ELF-1 (cell line): ENCODE measurements around the gene ATP2B3.

ENCODE experiments used
- DNase-seq: peaks from one replicate; pipeline ENCODE4 v3.0.0-alpha.2; 2016; ENCODE audit warnings: low read depth, low spot score

ATP2B3 gene

DNA sequence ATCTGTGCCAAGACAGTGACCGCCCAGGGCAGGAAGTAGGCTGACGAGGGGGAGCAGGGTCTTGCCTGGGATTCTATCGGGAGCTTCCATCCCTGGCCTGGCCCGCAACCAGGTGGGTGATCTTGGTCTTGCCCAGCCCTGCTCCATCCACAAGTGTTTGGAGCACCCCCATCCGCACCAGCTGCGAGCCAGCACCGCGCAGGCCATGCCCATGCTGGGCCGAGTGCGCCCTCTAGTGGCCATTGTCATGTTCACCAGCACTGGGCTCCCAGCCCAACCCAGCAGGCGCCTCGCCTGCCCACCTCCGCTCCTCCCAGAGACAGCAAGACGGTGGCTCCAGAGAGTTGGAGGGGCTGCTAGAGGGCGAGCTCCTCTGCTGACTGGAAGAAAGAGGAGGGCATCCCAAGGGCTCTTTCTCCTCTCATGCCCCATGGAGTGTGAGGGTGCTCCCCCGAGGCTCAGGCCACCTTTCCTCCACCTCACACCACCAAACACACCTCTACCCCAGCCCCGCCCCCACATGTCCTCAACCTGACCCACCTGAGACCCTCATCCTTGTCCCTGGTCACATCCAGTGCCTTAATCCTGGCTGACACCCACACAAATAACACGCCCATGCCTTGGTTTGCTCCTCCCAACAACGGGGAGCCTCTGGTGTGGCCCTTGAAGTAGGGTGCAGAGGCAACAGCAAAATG, 9.8 kb upstream of the ATP2B3 start:
- peak; percentile 93 for DNase-seq

DNA sequence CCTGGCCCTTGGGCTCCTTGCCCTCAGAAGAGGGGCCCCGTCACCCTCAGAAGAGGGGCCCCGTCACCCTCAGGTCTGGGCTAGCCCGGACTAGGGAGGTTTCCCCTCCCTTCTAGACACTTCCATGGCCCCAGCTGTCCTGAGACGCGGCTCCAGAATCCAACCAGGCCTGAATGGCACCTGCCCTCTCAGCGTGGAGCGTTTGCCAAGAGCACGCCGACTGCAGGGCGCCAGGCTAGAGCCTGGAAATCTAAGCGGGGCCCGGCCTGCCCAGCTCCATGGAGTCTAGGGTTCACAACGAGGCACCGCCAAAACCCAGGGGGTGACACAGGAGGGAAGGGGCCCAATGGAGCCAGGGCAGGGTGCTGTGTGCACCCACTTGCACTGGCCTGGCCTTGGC, 7.8 kb upstream of the ATP2B3 start:
- no peak for DNase-seq

DNA sequence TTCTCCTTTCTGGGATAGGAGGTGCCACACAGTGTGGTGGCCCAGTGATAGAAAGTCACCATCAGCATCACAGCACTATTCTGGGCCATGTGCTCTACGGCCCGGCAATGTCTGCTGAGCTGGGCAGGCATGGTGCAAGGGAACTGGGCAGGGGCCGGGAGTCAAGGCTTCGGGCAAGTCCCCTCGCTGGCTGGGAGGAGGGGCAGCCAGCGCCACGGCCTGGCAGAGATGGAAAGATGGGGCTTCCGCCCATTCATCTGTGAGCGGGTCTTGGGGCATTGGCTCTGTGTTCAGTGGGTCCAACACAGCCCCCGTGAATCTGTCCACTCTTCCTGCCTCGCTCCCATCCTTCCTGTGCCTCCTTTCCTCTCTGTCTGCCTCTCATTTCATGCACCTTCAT, 7.1 kb upstream of the ATP2B3 start:
- DNase-seq = no peak

DNA sequence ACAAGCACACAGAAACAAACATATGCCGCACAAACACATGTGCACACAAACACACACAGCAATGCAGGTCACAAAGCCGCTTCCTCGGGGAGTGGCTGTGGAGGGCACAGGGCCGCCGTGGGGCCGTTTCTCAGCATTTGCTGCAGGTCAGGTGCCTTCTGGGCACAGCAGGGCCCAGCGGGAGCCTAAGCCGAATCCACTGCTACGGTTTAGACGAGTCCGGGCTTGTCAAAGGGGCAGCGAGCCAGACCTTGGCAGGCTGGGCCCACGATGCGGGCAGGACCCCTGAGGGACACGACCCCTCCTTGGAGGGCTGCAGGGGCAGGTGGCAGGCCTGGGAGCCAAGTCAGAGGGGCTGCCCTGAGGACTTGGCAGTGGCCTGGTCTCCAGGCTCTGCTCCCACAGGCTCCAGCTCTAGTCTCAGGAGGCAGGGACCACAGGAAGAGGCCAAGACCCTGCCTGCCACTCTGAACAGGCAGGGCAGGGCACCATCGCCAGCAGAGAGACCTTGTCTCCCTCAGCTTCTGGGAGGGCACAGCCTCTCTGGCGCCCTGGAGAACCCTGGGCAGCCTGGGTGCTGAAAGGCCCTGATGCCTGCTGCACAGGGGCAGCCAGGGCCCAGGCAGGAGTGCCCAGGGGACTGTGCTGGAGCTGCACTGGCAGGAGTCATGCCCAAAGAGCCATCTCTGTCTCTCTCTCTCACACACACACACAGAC, 5.5 kb upstream of the ATP2B3 start:
- no peak for DNase-seq

DNA sequence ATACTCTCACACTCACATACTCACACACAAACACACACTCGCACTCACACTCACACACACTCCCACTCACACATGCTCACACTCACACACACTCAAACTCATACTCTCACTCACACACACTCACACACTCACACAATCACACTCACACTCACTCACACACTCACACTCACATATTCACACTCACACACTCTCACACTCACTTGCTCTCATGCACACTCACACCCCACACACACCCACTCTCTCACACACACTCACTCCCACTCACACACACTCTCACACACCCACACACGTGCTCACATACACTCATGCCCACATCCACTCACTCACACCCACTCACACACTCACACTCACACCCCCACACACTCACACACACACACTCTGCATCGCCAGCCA, 4.9 kb upstream of the ATP2B3 start:
- no peak for DNase-seq

DNA sequence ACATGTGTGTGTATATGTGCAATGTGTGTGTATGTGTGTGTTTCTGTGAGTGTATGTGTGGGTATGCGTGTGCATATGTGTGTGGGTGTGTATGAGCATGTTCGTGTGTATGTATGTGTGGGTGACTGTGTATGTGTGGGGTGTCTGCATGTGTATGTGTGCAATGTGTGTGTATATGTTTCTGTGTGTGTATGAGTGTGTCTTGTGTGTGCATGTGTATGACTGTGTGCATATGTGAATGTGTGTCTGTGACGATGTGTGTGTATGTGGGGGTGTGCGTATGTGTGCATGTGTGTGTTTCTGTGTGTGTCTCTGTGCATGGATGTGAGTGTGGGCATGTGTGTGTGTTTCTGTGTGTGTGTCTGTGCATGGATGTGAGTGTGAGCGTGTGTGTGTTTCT, 4.2 kb upstream of the ATP2B3 start:
- no peak for DNase-seq

DNA sequence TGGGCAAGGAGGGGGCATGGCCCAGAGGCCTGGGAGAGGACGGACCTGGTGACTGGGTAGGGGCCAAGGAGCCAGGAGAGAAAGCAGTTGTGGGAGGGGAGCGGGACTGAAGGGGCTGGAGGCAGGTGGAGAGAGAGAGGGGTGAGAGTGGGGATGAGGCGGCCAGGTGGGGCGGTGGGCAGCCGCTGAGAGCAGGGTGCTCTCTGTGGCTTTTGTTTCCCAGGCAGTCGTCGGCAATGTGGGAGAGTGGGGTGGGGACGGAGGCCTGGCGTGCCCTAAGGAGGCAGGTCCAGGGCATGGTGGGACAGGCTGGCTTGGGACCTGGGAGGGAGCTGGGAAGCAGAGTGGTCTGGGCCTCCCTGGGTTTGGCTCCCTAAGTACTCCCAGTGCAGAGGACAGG, 3.2 kb upstream of the ATP2B3 start:
- no peak for DNase-seq

DNA sequence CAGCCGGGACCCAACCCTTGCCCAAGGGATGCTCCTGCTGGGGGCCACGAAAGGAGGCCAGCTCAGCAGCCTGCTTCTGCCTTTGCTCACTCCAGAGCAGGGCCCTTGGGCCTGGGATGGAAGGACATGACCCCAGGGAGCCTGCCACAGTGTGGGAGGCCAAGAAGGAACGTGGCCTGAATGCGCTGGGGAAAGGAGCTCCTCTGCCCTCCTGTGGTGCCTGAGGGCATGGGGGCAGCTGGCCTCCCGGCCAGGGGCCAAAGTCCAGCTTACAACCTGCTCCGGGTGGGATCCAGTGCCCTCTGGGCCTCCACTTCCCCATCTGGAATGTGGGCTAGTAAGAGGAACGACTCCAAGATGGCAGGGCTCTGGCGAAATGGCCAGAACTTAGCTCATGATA, 2.0 kb upstream of the ATP2B3 start:
- DNase-seq = no peak

DNA sequence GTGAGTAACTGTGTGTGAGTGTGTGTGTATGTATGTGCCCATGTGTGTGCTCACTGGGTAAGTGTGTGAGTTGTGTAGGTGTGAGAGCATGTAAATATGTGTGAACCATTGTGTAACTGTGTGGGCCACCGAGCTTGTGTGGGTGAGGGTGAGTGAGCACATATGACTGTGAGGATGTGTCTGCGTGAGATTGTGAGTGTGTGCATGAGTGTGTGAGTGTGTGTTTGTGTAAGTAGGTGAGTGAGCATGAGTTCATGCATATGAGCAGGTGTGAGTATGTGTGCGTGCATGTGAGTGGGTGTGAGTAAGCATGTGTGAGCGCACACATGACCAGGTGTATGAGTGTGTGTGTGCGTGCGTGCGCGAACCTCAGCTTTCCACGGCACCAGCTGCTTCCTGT, 1.4 kb upstream of the ATP2B3 start:
- no peak for DNase-seq

DNA sequence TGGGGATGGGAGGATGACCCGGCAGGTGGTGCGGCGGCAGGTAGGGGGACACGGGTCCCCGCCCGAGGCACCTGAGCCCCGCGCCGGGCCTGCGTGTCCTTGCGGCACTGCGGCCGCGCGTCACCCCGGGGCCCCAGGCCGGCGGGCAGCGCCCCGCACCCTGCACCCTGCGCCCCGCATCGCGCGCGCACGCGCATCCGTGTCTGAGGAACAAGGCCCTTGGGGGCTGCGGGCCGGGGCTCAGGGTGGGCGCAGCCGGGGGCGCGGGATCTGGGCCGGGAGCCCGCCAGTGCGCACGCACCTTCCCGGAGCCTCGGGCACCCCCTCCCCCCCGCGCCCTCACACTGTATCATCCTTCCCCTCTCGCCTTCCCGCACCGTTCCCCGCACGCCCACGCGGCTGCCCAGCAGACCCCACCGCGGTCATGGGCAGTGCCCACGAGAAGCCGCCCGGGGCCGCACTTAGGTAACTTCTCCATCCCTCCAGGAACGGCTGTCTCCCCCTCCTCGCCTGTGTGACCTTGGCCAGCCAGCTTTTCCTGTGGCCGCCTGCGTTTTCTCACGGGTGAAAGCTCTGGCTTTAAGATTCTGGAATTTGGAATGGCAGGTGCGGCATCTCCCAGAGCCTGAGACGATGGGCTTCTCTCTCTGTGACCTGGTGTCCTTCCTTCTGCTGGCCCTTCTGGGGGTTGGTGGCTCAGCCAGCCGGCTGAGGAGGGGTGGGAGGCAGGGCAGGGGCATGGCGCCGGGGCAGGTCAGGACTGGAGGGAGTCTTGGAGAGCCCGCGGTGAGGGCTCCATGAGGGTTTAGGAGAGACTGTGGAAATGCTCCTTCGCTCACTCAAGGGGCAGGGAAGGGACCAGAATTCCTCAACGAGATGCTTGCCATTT, 748 bp downstream of the ATP2B3 start:
- no peak for DNase-seq

DNA sequence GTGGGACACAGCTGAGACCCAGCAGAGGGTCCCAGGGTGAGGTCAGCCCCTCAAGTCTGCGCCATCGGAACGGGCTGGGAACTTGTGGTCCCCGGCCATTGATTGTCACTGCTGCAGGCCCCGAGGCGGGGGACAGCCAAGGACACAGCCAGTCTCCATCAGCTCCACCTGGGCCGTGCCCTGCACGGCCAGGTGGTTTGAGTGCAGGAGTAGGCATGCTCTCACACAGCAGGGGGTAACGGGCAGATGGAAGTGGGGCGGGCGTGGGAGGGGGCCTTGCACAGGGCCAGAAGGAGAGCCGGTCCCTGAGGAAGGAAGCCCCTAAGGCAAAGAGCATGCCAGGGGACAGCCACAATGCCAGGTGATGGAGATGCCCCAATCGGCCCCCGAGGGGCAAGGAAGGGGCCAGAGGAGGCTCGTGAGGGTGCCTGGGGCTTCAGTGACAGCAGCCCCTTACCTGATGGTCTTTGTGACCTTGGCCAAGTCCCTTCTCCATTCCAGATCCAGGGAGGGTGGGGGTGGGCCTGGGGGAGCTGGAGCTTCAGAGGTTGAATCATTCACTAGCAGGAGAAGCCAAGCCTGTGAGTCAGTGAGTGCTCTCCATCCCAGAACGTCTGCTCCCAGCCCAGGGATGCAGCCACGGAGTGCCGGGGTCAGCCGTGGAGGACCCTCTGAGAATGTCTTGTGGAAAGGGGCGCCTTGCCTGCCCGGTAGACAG, 2.3 kb downstream of the ATP2B3 start:
- no peak for DNase-seq

DNA sequence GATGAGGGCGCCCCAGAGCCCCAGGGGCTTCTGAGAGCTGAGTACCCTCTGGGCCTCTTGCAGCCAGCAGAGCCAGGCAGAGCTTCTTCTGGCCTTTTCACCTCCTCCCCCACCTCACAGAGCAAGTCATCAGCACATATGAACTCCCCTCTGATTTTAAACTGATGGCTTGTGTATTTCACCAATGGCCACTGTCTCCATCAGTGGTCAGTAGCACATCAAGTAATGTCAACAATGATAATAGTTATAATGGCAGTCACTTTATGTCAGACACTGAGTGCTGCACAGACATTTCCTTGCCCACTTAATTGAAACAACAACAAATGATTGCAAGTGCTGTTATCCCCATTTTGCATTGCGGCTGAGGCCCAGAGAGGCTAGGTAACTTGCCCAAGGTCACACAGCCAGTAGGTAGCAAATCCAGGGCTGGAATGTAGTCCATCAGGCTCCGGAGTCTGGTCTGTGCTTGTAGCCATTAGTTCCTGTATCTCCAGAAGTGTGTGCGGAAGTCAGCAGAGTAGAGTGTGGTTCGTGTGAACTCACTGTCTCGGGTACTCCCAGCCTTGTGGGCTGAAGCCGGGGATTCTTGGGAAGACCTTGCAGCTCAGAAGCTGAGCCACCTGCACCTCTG, 3.0 kb downstream of the ATP2B3 start:
- no peak for DNase-seq

DNA sequence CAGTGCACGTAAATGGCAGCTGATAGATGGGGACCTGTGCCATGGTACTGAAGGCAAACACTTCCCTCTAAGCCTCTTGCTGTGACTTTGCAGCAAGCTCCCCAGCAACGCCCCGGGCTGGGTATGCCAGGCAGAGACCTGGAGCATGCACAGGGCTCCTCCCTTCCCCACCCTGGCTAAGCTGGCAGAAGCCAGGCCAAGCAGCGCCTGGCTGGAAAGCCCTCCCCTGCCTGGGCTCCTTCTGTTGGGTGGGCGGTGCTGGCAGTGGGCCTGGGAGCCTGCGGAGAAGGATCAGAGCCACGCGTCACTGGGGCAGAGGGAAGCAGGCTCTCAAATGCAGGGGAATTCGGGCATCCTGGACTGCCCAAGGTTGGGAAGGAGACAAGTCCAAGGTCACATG, 3.6 kb downstream of the ATP2B3 start:
- no peak for DNase-seq

DNA sequence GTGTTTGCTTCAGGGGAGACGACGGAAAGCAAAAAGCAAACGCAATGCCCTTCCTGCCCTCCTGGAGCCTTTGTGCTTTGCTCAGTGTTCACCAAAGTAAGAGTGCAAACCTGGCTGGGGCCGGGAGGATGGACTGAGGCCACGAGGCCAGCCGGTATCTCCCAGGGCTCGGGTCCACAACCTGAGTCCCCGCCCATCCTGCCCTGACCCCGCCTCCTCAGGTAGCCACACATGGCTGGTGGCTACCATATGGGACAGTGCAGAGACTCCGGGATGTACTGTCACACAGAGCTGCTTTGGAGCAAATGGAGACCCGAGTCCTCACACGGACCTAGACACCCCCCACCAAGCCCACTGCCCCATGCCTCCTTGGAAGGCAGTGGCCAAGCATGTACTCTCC, 4.8 kb downstream of the ATP2B3 start:
- no peak for DNase-seq

DNA sequence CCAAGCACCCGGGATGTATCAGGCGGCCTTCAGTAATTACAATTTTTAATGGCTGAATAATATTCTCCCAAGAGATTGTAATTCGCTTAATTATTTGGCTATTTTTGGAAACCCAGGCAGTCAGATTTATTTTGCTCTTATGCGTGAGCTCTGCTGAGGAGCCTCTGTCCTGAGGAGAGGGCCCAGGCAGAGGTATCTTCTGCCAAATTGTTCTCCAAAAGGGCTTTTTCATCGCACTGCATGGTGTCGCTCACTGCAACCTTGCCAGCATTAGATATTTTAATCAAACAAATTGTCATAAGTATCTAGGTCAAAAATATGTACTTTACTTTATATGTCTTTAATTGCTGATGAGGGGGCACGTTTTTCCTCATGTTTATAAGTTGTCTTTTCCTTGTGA, 5.8 kb downstream of the ATP2B3 start:
- no peak for DNase-seq

DNA sequence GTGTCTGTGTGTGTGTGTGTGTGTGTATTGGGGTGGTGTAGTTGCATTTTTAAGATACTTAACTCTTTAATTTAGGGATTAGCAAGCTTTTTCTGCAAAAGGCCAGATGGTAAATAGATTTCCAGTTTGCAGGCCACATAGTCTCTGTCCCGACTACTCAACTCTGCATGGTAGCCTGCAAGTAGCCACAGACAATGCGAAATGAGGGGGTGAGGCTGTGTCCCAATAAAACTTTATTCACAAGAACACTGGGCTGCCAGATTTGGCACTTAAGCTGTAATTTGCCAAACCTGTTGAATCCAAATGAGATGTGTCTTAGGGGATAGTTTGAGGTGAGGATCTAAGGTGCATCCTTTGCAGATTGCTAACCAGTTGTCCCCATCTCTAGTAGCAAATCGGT, 6.8 kb downstream of the ATP2B3 start:
- no peak for DNase-seq

DNA sequence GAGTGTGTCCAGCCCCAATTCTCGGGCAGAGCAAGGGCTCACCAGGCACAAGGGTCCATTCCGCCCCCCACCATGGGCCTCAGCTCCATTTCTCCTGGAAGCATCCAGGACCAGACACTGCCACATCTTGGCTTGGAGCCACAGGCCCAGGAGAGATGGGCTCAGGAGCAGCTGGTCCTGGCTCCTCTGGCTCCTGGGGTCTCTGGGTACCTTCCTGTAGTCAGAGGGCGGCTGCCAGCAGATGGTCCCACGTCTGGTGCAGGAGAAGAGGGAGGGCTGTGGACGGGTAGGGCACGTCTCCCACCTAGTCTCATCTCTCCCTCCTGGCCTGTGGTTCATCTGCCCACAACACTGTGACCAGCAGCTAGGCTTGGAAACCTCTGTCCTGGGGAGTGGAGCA, 8.0 kb downstream of the ATP2B3 start:
- DNase-seq = no peak

DNA sequence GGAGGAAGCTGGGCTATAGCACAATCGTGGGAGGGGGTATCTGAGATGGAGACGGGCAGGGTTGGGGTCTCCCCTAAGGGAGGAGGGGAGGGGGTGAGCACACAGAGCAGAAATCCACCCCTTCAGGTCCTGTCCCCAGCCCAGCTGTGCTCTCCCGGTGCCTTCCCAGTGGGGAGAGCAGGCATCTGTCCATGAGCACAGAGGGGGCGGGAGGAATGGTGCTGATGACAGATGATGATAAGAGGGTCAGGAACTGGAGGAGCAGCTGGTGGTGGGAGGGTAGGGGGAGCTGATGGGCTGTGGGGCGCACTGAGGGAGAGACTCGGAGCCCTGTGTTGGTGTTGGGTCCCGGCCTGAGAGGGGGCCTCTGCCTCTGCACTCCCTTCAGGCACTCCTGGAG, 8.6 kb downstream of the ATP2B3 start:
- DNase-seq = no peak

DNA sequence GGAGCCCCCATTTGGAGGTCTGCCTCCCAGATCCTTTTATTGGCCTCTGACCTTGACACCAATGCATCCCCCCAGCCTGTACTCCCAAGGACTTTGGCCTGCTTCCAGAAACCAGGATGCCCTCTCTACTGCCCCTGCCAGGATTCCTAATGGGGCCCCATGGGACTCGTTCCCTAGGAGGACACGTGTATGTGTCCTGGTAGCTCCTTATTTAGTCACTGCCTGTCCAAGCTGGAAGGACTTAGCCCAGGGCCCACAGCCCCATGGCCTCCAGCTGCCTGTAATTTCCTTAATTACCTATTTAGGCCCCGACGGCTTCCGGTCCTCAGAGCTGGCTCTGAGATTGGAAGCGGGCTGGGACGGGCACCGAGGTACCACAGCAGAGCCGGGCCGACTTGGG, 9.4 kb downstream of the ATP2B3 start:
- no peak for DNase-seq

DNA sequence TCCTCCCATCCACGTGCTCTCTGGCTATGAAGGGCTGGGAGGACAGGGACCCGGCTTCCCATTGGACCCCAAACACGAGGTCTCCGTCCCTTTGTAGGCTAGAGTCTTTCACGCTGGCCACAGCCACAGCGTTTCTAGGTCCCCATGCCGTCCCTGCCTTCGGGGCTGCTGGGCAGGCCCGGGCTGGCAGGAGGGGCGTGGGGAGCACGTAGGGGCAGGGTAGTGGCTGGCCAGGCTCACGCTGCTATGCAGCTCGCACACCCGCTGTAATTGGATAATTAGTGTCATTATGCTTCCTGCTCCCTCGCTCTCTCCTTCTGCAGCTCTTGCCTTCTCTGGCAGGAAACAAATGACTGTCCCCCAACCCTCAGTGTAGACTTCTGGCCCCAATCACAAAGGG, 9.8 kb downstream of the ATP2B3 start:
- peak; percentile 51 for DNase-seq

DNA sequence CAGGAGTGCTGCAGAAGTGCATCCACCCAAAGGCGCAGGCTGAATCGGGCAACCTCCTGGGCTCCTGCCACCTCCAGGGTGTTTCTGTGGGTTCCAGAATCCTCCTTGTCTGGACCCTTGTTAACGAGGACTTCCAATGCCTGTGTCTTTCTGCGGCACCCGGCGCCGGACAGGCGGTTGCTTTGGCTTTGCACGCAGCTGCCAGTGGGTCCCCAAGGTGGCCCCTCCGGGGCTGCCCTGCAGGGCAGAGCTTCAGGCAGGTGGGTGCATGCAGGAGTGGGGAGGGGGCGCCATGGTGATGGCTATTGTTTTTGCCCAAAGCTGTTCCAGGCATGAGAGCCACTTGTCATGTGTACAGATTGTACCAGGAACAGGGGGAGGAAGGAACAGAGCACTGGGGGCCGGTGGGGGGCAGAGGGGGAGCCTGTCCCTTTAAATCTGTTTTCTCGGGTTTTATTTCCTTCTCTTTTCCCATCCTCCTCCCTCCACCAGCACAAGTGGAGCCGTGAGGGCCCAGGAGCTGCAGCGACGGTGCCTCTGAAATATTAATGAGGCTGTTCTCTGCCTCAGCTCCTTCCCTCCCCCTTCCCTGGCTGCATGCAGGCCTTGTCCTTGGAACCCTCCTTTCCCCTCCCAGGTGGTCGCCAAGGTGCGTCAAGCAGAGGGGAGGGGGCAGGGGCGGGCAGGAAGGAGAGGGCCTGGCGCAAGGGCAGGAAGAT, 13.1 kb downstream of the ATP2B3 start:
- DNase-seq = no peak
